ENCODE results near the gene IL20RB.

Gene IL20RB

GRCh38 chr3:136919799-136920580 lies 37.8 kb upstream of the IL20RB start:
- CTCF ChIA-PET: no interaction called here
- no peak for DNase-seq (ENCODE audit: extremely low spot score)
- TF ChIP-seq PKNOX1 (IDR thresholded peaks at IDR 0.05) (no peak), HDGF (IDR thresholded peaks at IDR 0.05; ENCODE audit: borderline replicate concordance) (no peak), SP1 (IDR thresholded peaks at IDR 0.05) (no peak), TARDBP (IDR thresholded peaks at IDR 0.05) (no peak), L3MBTL2 (conservative IDR thresholded peaks at IDR 0.05) (no peak), NFRKB (IDR thresholded peaks at IDR 0.05) (no peak), ELF4 (IDR thresholded peaks at IDR 0.05) (no peak), FOXK2 (IDR thresholded peaks at IDR 0.05) (no peak), FOXA1 (IDR thresholded peaks at IDR 0.05) (no peak), BHLHE40 (IDR thresholded peaks at IDR 0.05; ENCODE audit: borderline replicate concordance) (no peak), ZNF384 (IDR thresholded peaks at IDR 0.05) (no peak)
- POLR2A ChIA-PET: no interaction called here

GRCh38 chr3:136920904-136921611 lies 36.7 kb upstream of the IL20RB start:
- CTCF ChIA-PET: no interaction called here

GRCh38 chr3:136925425-136926190 lies 32.2 kb upstream of the IL20RB start:
- TF ChIP-seq L3MBTL2 (conservative IDR thresholded peaks at IDR 0.05) (no peak), CTBP1 (IDR thresholded peaks at IDR 0.05; ENCODE audit: borderline replicate concordance) (no peak), BHLHE40 (IDR thresholded peaks at IDR 0.05; ENCODE audit: borderline replicate concordance) (no peak), FOXA1 (IDR thresholded peaks at IDR 0.05) (no peak), HDGF (IDR thresholded peaks at IDR 0.05; ENCODE audit: borderline replicate concordance) (no peak), SUZ12 (IDR thresholded peaks at IDR 0.05) (no peak), PKNOX1 (IDR thresholded peaks at IDR 0.05) (no peak), NFRKB (IDR thresholded peaks at IDR 0.05) (no peak), ZNF384 (IDR thresholded peaks at IDR 0.05) (no peak), ARNT (IDR thresholded peaks at IDR 0.05) (no peak)
- ChIA-PET CTCF (interaction anchor here (0.7 kb wide), 1 partner anchor 209 kb away, joined by 3 read pairs; no protein-coding TSS in a partner anchor), POLR2A (no interaction called here)
- no peak for DNase-seq (ENCODE audit: extremely low spot score)

More at GRCh38 chr3:136920904-136921611, 36.7 kb upstream of the IL20RB start:
- POLR2A ChIA-PET: no interaction called here
- TF ChIP-seq PKNOX1 (IDR thresholded peaks at IDR 0.05): no peak
- no peak for TF ChIP-seq ELF4 (IDR thresholded peaks at IDR 0.05)
- no peak for DNase-seq (ENCODE audit: extremely low spot score)

- DNase-seq (ENCODE audit: extremely low spot score): no peak
- CTCF ChIA-PET: no interaction called here
- no peak for TF ChIP-seq HDGF (IDR thresholded peaks at IDR 0.05; ENCODE audit: borderline replicate concordance)
- TF ChIP-seq BHLHE40 (IDR thresholded peaks at IDR 0.05; ENCODE audit: borderline replicate concordance): no peak
- TF ChIP-seq ZNF384 (IDR thresholded peaks at IDR 0.05): no peak
- no peak for TF ChIP-seq ARNT (IDR thresholded peaks at IDR 0.05)
- no peak for TF ChIP-seq TARDBP (IDR thresholded peaks at IDR 0.05)
- no peak for TF ChIP-seq FOXK2 (IDR thresholded peaks at IDR 0.05)
- TF ChIP-seq PKNOX1 (IDR thresholded peaks at IDR 0.05): no peak
- POLR2A ChIA-PET: no interaction called here
Measured at GRCh38 chr3:136928240-136928639, 29.5 kb upstream of the IL20RB start.

- no peak for TF ChIP-seq ELF4 (IDR thresholded peaks at IDR 0.05)
- TF ChIP-seq L3MBTL2 (conservative IDR thresholded peaks at IDR 0.05): no peak
- TF ChIP-seq SP1 (IDR thresholded peaks at IDR 0.05): no peak
- no peak for TF ChIP-seq PKNOX1 (IDR thresholded peaks at IDR 0.05)
- no peak for TF ChIP-seq TARDBP (IDR thresholded peaks at IDR 0.05)
- no peak for TF ChIP-seq LEF1 (IDR thresholded peaks at IDR 0.05; ENCODE audit: borderline replicate concordance)
- TF ChIP-seq BHLHE40 (IDR thresholded peaks at IDR 0.05; ENCODE audit: borderline replicate concordance): no peak
- TF ChIP-seq FOXM1 (IDR thresholded peaks at IDR 0.05; ENCODE audit: borderline replicate concordance): no peak
- no peak for TF ChIP-seq FOXK2 (IDR thresholded peaks at IDR 0.05)
- no peak for TF ChIP-seq ARNT (IDR thresholded peaks at IDR 0.05)
- TF ChIP-seq ZNF384 (IDR thresholded peaks at IDR 0.05): no peak
- TF ChIP-seq SUZ12 (IDR thresholded peaks at IDR 0.05): no peak
- TF ChIP-seq NFRKB (IDR thresholded peaks at IDR 0.05): no peak
- no peak for TF ChIP-seq HDGF (IDR thresholded peaks at IDR 0.05; ENCODE audit: borderline replicate concordance)
- no peak for TF ChIP-seq CTBP1 (IDR thresholded peaks at IDR 0.05; ENCODE audit: borderline replicate concordance)
- TF ChIP-seq FOXA1 (IDR thresholded peaks at IDR 0.05): no peak
- ChIA-PET POLR2A (no interaction called here), CTCF (no interaction called here)
- DNase-seq (ENCODE audit: extremely low spot score): no peak
Measured at GRCh38 chr3:136929977-136930670, 27.7 kb upstream of the IL20RB start.
